IPS-18c (cell line): Measurements from ENCODE around the gene WSB1.

ENCODE experiments used
- H3K4me3 ChIP-seq: 2 replicates; pipeline ENCODE4 v1.7.0; 2013; ENCODE audit warnings: low read depth, mild to moderate bottlenecking, low read length, moderate library complexity; ENCODE audit not compliant: insufficient read depth
- H3K9me3 ChIP-seq: one replicate; pipeline ENCODE4 v1.6.1; 2013; ENCODE audit warnings: mild to moderate bottlenecking, low read length, moderate library complexity; ENCODE audit not compliant: control insufficient read depth, insufficient read depth

WSB1 gene

GRCh38 chr17:27361695-27362094 lies 67.8 kb downstream of the WSB1 start:
- no peaks in the 10 kb centered on the region for H3K9me3 ChIP-seq
- H3K4me3 ChIP-seq = no peak overlapping the region

- Histone ChIP-seq H3K9me3 (no peaks in the 10 kb centered on the region), H3K4me3 (no peak overlapping the region)
Observed at GRCh38 chr17:27362503-27362902, 68.6 kb downstream of the WSB1 start.

GRCh38 chr17:27362909-27363308 lies 69.0 kb downstream of the WSB1 start:
- H3K9me3 ChIP-seq = no peaks in the 10 kb centered on the region
- H3K4me3 ChIP-seq = no peak overlapping the region

- Histone ChIP-seq H3K4me3 (no peak overlapping the region), H3K9me3 (no peaks in the 10 kb centered on the region)
Observed at GRCh38 chr17:27363326-27363725, 69.4 kb downstream of the WSB1 start.
